ENCODE results near the gene BAZ2A.

- TF ChIP-seq YY1 (IDR thresholded peaks at IDR 0.05; ENCODE audit: insufficient read depth, insufficient read length) (no peak), SUZ12 (IDR thresholded peaks at IDR 0.05; ENCODE audit: extremely low read depth, insufficient read depth, insufficient read length) (no peak)
These were observed 31.1 kb downstream of the BAZ2A start for GRCh38 chr12:56599041-56599440.
